WERI-Rb-1 (cell line): Measurements from ENCODE around the gene AGPAT1.

Source experiments
- DNase-seq: peaks from one replicate; pipeline ENCODE4 v3.0.0-alpha.2; 2020
- H3K27ac ChIP-seq: fragments of 250-450 bp; sonication (Bioruptor Pico); 2 replicates; pipeline ENCODE4 v1.5.1; 2020; ENCODE audit warnings: mild to moderate bottlenecking, moderate library complexity
- H3K27me3 ChIP-seq: fragments of 250-450 bp; sonication (Bioruptor Pico); 2 replicates; pipeline ENCODE4 v1.5.1; 2021; ENCODE audit warnings: mild to moderate bottlenecking, low read depth, moderate library complexity; ENCODE audit not compliant: insufficient read depth, severe bottlenecking
- H3K36me3 ChIP-seq: fragments of 250-450 bp; sonication (Bioruptor Pico); 2 replicates; pipeline ENCODE4 v1.5.1; 2020; ENCODE audit warnings: mild to moderate bottlenecking, moderate library complexity
- H3K4me3 ChIP-seq: 2 replicates; pipeline ENCODE4 v1.5.1; 2011; ENCODE audit warnings: low read depth, mild to moderate bottlenecking, control low read depth, low read length
- H3K9me3 ChIP-seq: fragments of 250-450 bp; sonication (Bioruptor Pico); 2 replicates; pipeline ENCODE4 v1.5.1; 2021; ENCODE audit warnings: mild to moderate bottlenecking, moderate library complexity; ENCODE audit not compliant: severe bottlenecking
- CTCF ChIP-seq: IDR thresholded peaks from 2 replicates; pipeline ENCODE4 v1.5.1; 2011; ENCODE audit warnings: low read depth, mild to moderate bottlenecking, control low read depth, inconsistent platforms, low read length

AGPAT1 gene

DNA sequence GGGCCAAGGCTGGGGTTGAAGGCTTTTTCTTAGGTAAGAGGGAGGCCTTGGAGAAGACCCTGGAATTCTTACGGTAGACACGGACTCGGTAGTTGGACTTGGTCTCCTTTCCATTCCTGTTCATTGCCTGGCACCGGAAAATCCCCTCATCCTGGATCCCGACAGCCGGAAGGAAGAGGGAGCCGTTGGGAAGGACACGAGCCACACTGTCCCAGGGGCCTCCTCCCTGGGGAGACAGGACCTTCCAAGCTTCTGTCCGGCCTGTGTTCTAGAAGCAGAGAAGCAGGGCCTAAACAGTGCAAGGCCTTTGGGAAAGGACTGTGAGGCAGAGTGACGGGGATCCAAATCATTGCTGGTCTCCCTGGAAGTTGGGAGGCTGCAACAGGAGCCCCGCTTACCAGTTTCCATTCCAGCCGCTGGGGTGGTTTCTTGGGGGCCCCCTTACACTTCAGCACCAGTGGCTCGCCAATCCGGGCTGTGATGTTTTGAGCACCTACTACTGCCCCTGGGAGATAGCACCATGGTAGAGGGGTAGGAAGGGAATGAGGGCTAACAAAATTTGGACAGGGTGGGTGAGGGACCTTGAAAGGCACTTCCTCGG is 7.7 kb upstream of the AGPAT1 start:
- TF ChIP-seq CTCF: no peak
- H3K4me3 ChIP-seq: no peak overlapping the region
- H3K27me3 ChIP-seq: no peaks in the 10 kb centered on the region
- H3K9me3 ChIP-seq: no peaks in the 10 kb centered on the region
- H3K27ac ChIP-seq: no peak overlapping the region; the same call in 1 of the 2 replicates
- no peak for DNase-seq
- H3K36me3 ChIP-seq: peaks cover 75% of the 10 kb centered on the region

DNA sequence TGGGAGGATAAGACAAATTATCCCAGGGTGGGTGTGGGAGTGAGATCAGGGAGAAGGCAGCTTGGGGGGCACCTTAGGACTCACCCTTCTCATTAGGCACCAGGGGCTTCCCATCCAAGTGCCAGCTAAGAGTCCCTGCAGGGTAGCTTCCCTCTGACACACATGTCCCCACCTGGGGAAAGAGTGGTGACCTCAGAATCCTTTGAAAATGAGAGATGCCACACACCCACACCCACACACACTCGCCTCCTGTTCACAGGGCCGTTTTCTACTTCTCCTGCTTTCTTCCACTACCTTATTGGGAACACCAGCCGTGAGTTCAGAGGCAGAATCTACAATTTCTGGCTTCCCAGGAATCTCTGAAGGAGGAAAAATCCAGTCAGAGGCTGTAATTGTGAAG is 7.1 kb upstream of the AGPAT1 start:
- no peaks in the 10 kb centered on the region for H3K27me3 ChIP-seq
- TF ChIP-seq CTCF: no peak
- no peak overlapping the region for H3K4me3 ChIP-seq
- no peak overlapping the region; the same call in 1 of the 2 replicates for H3K27ac ChIP-seq
- peaks cover 70% of the 10 kb centered on the region for H3K36me3 ChIP-seq
- no peak for DNase-seq
- H3K9me3 ChIP-seq: no peaks in the 10 kb centered on the region

DNA sequence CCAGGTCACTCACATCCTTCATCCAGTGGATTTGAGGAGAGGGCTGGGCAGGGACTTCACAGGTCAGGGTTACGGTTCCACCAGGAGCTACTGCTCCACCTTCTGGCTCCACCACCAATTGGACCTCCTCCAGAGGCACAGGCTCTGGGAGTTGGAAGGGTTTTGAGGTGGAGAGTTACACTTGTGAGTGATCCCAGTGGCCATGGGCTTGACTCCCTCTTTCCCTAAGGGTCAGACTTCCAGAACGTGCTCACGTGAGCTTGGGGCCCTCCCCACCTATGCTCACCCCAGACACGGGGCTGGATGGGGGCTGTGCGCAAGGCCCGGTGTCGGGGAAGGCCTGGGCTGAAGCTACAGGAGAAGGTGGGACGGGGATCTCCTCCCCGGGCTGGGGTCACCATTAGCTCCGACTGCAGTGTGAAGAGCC is 6.7 kb upstream of the AGPAT1 start:
- no peak for TF ChIP-seq CTCF
- Histone ChIP-seq H3K27me3 (no peaks in the 10 kb centered on the region), H3K27ac (peak overlapping the region; percentile 25; the same call in 1 of the 2 replicates), H3K9me3 (no peaks in the 10 kb centered on the region), H3K36me3 (peaks cover 65% of the 10 kb centered on the region), H3K4me3 (no peak overlapping the region)
- no peak for DNase-seq

DNA sequence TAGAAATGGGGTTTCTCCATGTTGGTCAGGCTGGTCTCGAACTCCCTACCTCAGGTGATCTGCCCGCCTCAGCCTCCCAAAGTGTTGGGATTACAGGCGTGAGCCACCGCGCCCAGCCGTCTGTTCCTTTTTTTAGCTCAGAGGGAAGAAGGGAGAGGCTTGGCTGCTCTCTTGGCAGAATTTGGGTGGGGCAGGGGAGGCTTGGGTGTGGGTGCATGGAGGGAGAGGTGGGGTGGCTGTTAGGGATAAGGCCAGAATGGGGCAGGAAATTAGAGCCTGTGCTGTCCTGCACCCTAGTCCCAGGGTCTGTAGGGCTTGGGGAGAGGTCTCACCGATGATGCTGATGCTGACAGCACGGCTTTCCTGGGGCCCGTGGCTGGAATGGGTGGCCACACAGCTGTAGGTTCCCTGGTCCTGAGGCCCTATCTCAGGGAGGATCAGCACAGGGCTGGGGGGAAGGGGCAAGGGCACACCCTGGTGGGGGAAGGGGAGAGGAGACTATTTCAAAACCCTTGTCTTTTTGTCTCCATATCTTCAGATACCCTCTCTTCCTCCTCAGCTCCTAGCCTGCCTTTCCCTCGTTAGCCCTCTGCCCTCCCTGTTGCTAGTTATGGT is 6.1 kb upstream of the AGPAT1 start:
- no peak overlapping the region for H3K4me3 ChIP-seq
- peaks cover 60% of the 10 kb centered on the region for H3K36me3 ChIP-seq
- H3K27ac ChIP-seq: peak overlapping the region; percentile 25; the same call in 1 of the 2 replicates
- TF ChIP-seq CTCF: no peak
- no peaks in the 10 kb centered on the region for H3K9me3 ChIP-seq
- DNase-seq: no peak
- no peaks in the 10 kb centered on the region for H3K27me3 ChIP-seq

GRCh38 chr6:32181148-32181702 is 5.3 kb upstream of the AGPAT1 start:
- Histone ChIP-seq H3K27me3 (no peaks in the 10 kb centered on the region), H3K4me3 (no peak overlapping the region), H3K36me3 (peaks cover 52% of the 10 kb centered on the region), H3K9me3 (no peaks in the 10 kb centered on the region), H3K27ac (no peak overlapping the region)
- TF ChIP-seq CTCF: no peak
- DNase-seq: no peak
